Brain microvascular endothelial cell (primary cell): Measurements from ENCODE around the gene GALNT9.

Source experiments
- DNase-seq: peaks from one replicate; pipeline ENCODE4 v3.0.0-alpha.2; 2020
- H3K27ac ChIP-seq: fragments of 250-450 bp; sonication (Bioruptor Pico); 2 replicates; pipeline ENCODE4 v1.5.1; 2020; ENCODE audit warnings: mild to moderate bottlenecking, moderate library complexity
- H3K27me3 ChIP-seq: fragments of 250-450 bp; sonication (Bioruptor Pico); replicated peaks from 2 replicates; pipeline ENCODE4 v1.5.1; 2020; ENCODE audit warnings: mild to moderate bottlenecking
- H3K36me3 ChIP-seq: fragments of 250-450 bp; sonication (Bioruptor Pico); replicated peaks from 2 replicates; pipeline ENCODE4 v1.5.1; 2020; ENCODE audit warnings: mild to moderate bottlenecking
- H3K4me3 ChIP-seq: 2 replicates; pipeline ENCODE4 v1.5.1; 2011; ENCODE audit warnings: low read depth, mild to moderate bottlenecking, control low read depth, low read length, moderate library complexity
- in situ Hi-C: cut with HindIII; loops from 2 replicates; pipeline ENCODE4 v1.10.0; 2017; ENCODE audit warnings: low sequenced_read_pairs, low pct_ligation_motif_present
- TF ChIP-seq, protein P1 (sequence below): IDR thresholded peaks from 2 replicates; pipeline ENCODE4 v1.5.1; 2011; ENCODE audit warnings: low read depth, mild to moderate bottlenecking, moderate library complexity, low read length, control low read depth, inconsistent platforms; ENCODE audit errors: missing control alignments

The GALNT9 gene

DNA sequence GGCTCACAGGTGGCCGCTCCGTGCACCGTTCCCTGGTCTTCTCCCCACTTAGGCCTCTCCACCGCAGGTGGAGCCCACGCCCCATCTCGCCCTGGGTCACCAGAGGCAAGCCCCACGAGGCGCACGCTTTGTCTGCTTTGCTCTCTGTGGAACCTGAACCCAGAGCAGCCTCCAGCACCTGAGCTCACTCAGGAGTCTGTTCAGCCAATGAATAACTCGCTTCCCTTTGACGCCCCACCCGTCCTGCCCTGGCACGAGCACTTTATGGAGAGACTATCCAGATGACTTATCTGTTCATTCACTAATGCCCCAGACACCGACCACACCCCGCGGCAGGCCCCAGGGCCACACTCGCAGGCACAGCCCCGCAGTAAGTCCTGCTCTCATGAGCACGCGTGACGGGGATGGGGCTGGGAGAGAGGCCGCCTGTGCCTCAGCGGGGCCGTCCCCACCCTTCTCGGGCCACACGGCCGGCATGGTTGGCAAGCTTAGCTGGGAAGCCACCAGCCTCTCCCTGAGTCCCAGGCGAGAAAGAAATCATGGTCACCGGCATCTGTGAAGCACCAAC, 100.1 kb downstream of the GALNT9 start:
- Histone ChIP-seq H3K27me3 (peaks cover 21% of the 10 kb centered on the region), H3K27ac (no peak overlapping the region), H3K4me3 (no peak overlapping the region), H3K36me3 (no peaks in the 10 kb centered on the region)
- in situ Hi-C loops, result no loop called here
- DNase-seq, result no peak
- TF ChIP-seq, protein P1, sequence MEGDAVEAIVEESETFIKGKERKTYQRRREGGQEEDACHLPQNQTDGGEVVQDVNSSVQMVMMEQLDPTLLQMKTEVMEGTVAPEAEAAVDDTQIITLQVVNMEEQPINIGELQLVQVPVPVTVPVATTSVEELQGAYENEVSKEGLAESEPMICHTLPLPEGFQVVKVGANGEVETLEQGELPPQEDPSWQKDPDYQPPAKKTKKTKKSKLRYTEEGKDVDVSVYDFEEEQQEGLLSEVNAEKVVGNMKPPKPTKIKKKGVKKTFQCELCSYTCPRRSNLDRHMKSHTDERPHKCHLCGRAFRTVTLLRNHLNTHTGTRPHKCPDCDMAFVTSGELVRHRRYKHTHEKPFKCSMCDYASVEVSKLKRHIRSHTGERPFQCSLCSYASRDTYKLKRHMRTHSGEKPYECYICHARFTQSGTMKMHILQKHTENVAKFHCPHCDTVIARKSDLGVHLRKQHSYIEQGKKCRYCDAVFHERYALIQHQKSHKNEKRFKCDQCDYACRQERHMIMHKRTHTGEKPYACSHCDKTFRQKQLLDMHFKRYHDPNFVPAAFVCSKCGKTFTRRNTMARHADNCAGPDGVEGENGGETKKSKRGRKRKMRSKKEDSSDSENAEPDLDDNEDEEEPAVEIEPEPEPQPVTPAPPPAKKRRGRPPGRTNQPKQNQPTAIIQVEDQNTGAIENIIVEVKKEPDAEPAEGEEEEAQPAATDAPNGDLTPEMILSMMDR, result no peak

DNA sequence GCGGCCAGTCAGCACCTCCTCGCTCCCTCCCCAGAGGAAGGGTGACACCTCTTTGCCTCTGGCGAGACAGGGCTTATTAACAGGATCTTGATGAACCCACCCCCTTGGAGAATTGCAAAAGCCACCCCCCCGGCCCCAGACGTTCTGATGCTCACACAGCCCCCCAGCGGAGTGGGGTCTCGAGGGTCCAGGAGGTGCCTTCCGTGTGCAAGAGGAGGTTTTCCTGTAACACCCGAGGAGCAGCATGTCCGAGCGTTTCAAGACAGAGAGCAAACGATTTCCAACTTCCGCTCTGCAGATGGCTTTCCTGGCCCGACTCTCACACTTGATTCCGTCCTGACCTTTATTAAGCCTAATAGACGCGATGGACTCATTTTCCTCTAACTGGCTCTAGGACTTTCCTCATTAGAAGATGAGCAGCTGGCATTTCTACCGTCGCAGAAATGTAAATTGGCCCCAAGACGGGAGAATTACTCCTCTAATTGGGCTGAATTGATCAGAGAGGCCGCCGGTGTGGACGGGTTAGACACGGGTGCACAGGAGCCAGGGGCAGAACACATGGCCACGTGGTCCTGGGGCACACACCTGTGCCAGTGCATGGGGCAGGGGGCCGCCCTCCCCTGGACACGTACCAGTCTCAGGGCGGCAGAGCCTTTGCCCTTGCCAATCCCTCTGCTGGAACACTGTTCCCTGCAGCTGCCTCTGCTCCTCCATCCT, 100.8 kb downstream of the GALNT9 start:
- no peak overlapping the region for H3K27ac ChIP-seq
- peaks cover 21% of the 10 kb centered on the region for H3K27me3 ChIP-seq
- in situ Hi-C loops, result no loop called here
- TF ChIP-seq, protein P1, result no peak
- no peaks in the 10 kb centered on the region for H3K36me3 ChIP-seq
- DNase-seq, result no peak
- H3K4me3 ChIP-seq, result no peak overlapping the region

DNA sequence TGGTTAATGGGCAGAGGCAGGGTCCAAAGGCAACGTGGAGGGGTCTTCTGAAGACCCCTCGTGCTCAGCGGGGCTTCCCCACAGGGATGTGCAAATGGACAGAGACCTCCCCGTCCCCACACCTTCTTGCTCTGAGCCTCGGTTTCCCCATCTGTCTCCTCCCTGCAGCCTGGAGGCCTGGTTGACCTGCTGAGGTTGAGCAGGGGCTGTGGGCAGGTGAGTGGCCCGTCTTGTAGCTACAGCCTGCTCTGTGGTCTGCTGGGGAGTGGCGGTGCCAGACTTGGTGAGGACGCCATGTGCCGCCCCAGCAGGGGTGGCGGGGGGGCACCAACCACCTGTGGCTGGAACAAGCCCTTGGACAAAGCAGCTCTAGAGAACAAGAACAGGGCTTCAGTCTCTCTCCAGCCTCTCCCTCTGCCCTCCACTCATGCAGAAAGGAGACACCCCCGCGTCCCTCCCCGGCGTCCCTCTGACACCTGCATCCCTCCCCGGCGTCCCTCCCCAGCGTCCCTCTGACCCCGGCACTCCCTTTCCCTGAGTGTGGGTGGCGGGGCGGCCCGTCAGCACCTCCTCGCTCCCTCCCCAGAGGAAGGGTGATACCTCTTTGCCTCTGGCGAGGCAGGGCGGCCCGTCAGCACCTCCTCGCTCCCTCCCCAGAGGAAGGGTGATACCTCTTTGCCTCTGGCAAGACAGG, 101.5 kb downstream of the GALNT9 start:
- DNase-seq, result no peak
- no peak overlapping the region for H3K4me3 ChIP-seq
- peaks cover 21% of the 10 kb centered on the region for H3K27me3 ChIP-seq
- TF ChIP-seq, protein P1, result no peak
- no peak overlapping the region for H3K27ac ChIP-seq
- in situ Hi-C loops, result no loop called here
- H3K36me3 ChIP-seq, result no peaks in the 10 kb centered on the region

DNA sequence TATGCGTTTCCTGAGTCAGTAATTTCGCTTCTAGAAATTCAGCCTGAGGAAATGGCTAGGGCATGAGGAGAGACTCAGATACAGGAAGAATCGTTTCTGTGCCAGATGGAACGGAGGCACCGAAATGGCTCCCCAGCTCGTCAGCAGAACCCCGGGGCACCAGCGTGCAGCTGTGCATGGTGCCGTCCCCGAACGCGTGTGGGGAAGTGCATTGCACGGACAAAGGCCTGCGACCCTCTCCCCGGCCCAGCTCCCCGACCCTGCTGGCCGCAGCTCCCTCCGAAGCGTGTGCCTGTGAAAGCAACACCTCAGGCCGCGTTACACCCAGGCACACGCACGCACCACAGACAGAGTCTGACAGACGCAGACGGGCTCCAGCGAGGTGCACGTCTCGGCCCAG, 102.3 kb downstream of the GALNT9 start:
- in situ Hi-C loops, result no loop called here
- TF ChIP-seq, protein P1, result no peak
- H3K27me3 ChIP-seq, result peaks cover 21% of the 10 kb centered on the region

DNA sequence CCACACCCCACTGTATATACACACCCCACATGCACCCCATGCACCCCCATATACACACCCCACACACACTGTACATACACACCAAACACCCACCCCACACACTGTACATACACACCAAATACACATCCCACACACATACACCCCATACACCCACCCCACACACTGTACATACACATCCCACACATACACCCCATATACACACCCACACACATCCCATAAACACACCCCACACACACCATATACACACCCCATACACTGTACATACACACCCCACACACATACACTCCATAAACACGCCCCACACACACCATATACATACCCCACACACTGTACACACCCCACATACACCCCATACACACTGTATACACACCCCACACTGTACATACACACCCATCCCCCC, 102.8 kb downstream of the GALNT9 start:
- Histone ChIP-seq H3K36me3 (no peaks in the 10 kb centered on the region), H3K27ac (no peak overlapping the region), H3K4me3 (no peak overlapping the region), H3K27me3 (peaks cover 21% of the 10 kb centered on the region)
- DNase-seq, result no peak
- in situ Hi-C loops, result no loop called here
- TF ChIP-seq, protein P1, result no peak

More for the DNA sequence above, 102.3 kb downstream of the GALNT9 start:
- Histone ChIP-seq H3K36me3 (no peaks in the 10 kb centered on the region), H3K4me3 (no peak overlapping the region), H3K27ac (no peak overlapping the region)
- DNase-seq, result no peak
